Liver (tissue), 9 donors: ENCODE measurements around the gene NHLRC2. TPM values are rescaled to one million over a fixed set of nuclear protein-coding genes. Genes with fewer than 3 reads are reported as not detected.

Source experiments
- DNase-seq: peaks from one replicate; pipeline ENCODE4 v3.0.0-alpha.2; 2017; ENCODE audit warnings: low spot score
- H3K27ac ChIP-seq, 2 donors: one replicate each; pipeline ENCODE4 v1.7.0; 2013; ENCODE audit warnings: inconsistent platforms in 2 of 2, low read length in 2 of 2, control low read depth in 1 of 2, low read depth in 1 of 2, mild to moderate bottlenecking in 1 of 2
- H3K27me3 ChIP-seq, 4 donors: one replicate each; pipeline versions ENCODE4 v1.6.1 to v1.7.0; 2013; ENCODE audit warnings: low read length in 3 of 4, inconsistent platforms in 1 of 4, mild to moderate bottlenecking in 1 of 4, moderate library complexity in 1 of 4; ENCODE audit not compliant: control insufficient read depth in 4 of 4, insufficient read depth in 4 of 4
- H3K36me3 ChIP-seq, 4 donors: one replicate each; pipeline versions ENCODE4 v1.6.1 to v1.7.0; 2013; ENCODE audit warnings: low read length in 3 of 4, mild to moderate bottlenecking in 3 of 4, low read depth in 1 of 4, moderate library complexity in 1 of 4; ENCODE audit not compliant: control insufficient read depth in 4 of 4, insufficient read depth in 3 of 4
- H3K4me1 ChIP-seq, 4 donors: one replicate each; pipeline versions ENCODE4 v1.6.1 to v1.7.0; 2013; ENCODE audit warnings: low read length in 3 of 4, mild to moderate bottlenecking in 3 of 4, moderate library complexity in 1 of 4; ENCODE audit not compliant: control insufficient read depth in 4 of 4, insufficient read depth in 4 of 4
- H3K4me3 ChIP-seq, 3 donors: one replicate each; pipeline versions ENCODE4 v1.6.1 to v1.7.0; 2013; ENCODE audit warnings: low read length in 3 of 3, control low read depth in 1 of 3, low read depth in 1 of 3, mild to moderate bottlenecking in 1 of 3
- H3K9ac ChIP-seq, 2 donors: one replicate each; pipeline ENCODE4 v1.7.0; 2013; ENCODE audit warnings: low read length in 2 of 2, mild to moderate bottlenecking in 2 of 2, moderate library complexity in 2 of 2, control low read depth in 1 of 2, low read depth in 1 of 2
- H3K9me3 ChIP-seq, 4 donors: one replicate each; pipeline versions ENCODE4 v1.6.1 to v1.7.0; 2013; ENCODE audit warnings: low read length in 3 of 4; ENCODE audit not compliant: control insufficient read depth in 4 of 4
- EGR1 ChIP-seq, 2 donors: IDR thresholded peaks; 2 replicates each; pipeline ENCODE4 v1.6.1; 2016 to 2018; ENCODE audit warnings: antibody characterized with exemption in 2 of 2, low read depth in 2 of 2
- FOXA1 ChIP-seq: IDR thresholded peaks from 2 replicates; pipeline ENCODE4 v1.6.1; 2016; ENCODE audit warnings: antibody characterized with exemption
- FOXA2 ChIP-seq: IDR thresholded peaks from 2 replicates; pipeline ENCODE4 v1.6.1; 2016; ENCODE audit warnings: antibody characterized with exemption
- GABPA ChIP-seq, 2 donors: IDR thresholded peaks in 1 of 2; conservative IDR thresholded peaks in 1 of 2; 2 replicates each; pipeline ENCODE4 v1.6.1; 2016; ENCODE audit warnings: antibody characterized with exemption in 2 of 2, mild to moderate bottlenecking in 1 of 2, moderate library complexity in 1 of 2
- HNF4A ChIP-seq, 2 donors: conservative IDR thresholded peaks; 2 replicates each; pipeline ENCODE4 v1.6.1; 2016; ENCODE audit warnings: antibody characterized with exemption in 2 of 2, mild to moderate bottlenecking in 2 of 2
- HNF4G ChIP-seq: IDR thresholded peaks from 2 replicates; pipeline ENCODE4 v1.6.1; 2016; ENCODE audit warnings: antibody characterized with exemption
- JUND ChIP-seq, 2 donors: IDR thresholded peaks; 2 replicates each; pipeline ENCODE4 v1.6.1; 2016; ENCODE audit warnings: antibody characterized with exemption in 2 of 2
- NR2F2 ChIP-seq: IDR thresholded peaks from 2 replicates; pipeline ENCODE4 v1.6.1; 2016; ENCODE audit warnings: antibody characterized with exemption
- RAD21 ChIP-seq, 2 donors: IDR thresholded peaks; 2 replicates each; pipeline ENCODE4 v1.6.1; 2016; ENCODE audit warnings: antibody characterized with exemption in 2 of 2, mild to moderate bottlenecking in 2 of 2
- RXRA ChIP-seq, 2 donors: IDR thresholded peaks; 2 replicates each; pipeline ENCODE4 v1.6.1; 2017 to 2018; ENCODE audit warnings: antibody characterized with exemption in 2 of 2, mild to moderate bottlenecking in 1 of 2
- SP1 ChIP-seq: IDR thresholded peaks from 2 replicates; pipeline ENCODE4 v1.6.1; 2018; ENCODE audit warnings: antibody characterized with exemption, mild to moderate bottlenecking
- TAF1 ChIP-seq: conservative IDR thresholded peaks from 2 replicates; pipeline ENCODE4 v1.6.1; 2016; ENCODE audit warnings: antibody characterized with exemption, mild to moderate bottlenecking
- YY1 ChIP-seq: IDR thresholded peaks from 2 replicates; pipeline ENCODE4 v1.6.1; 2016; ENCODE audit warnings: antibody characterized with exemption, mild to moderate bottlenecking
- WGBS: extraction: QIAGEN DNeasy Blood & Tissue Kit; methylation state at CpG from one replicate; pipeline ENCODE4 v1.1.7; 2013; 5-methylcytosine and 5-hydroxymethylcytosine counted together
- polyA plus RNA-seq, 2 donors: library from polyadenylated mRNA; stranded (reverse) in 1 of 2; unstranded in 1 of 2; fragments of 200-250 nt in 1 of 2; fragments of >200 nt in 1 of 2; fragmentation: Nextera tagmentation in 1 of 2; extraction: Ambion mirVana in 1 of 2; gene quantifications; one replicate each; pipeline versions ENCODE4 v1.2.1 to v1.2.3, GENCODE V29; 2013 to 2015
- total RNA-seq, 2 donors: library from RNA; depleted of rRNA; stranded (reverse); fragments of >200 nt; gene quantifications; one replicate each; pipeline ENCODE4 v1.2.3, GENCODE V29; 2014
- TF ChIP-seq, protein P1 (sequence below): IDR thresholded peaks from 2 replicates; pipeline ENCODE4 v1.6.1; 2016; ENCODE audit warnings: antibody characterized with exemption
- TF ChIP-seq, protein P2 (sequence below): IDR thresholded peaks from 2 replicates; pipeline ENCODE4 v1.6.1; 2016; ENCODE audit warnings: antibody characterized with exemption, mild to moderate bottlenecking
- TF ChIP-seq, protein P3 (sequence below): IDR thresholded peaks from 2 replicates; pipeline ENCODE4 v1.6.1; 2016; ENCODE audit warnings: antibody characterized with exemption
- TF ChIP-seq, protein P4 (sequence below): fragments of 150-350 bp; IDR thresholded peaks from 2 replicates; pipeline ENCODE4 v1.5.1; 2017; ENCODE audit warnings: improper control_type of control experiment, low read depth, low read length; ENCODE audit not compliant: missing input control
- TF ChIP-seq, protein P5 (sequence below): IDR thresholded peaks from 2 replicates; pipeline ENCODE4 v1.6.1; 2016; ENCODE audit warnings: antibody characterized with exemption
- donor health status: healthy.
- donor health status: healthy.
- donor health status: healthy.
- donor health status: healthy.
- donor health status: healthy.

The NHLRC2 gene
- total and polyA plus RNA-seq, 4 donors, result 2.3 to 14.2 (median 7.4) TPM

DNA sequence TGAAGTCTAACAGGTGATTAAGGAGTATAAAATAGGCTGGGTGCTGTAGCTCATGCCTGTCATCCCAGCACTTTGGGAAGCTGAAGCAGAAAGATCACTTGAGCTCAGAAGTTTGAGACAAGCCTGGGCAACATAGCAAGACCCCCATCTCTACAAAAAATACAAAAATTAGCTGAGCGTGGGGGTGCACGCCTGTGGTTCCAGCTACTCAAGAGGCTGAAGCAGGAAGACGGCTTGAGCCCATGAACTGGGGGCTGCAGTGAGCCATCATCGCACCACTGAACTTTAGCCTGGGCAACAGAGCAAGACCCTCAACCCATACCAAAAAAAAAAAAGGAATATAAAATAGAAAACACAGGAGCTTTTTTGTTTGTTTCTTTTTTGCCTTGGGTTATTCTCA is 48.0 kb upstream of the NHLRC2 start:
- no peak for TF ChIP-seq GABPA (IDR thresholded peaks at IDR 0.05 in 1 of 2, conservative IDR thresholded peaks at IDR 0.05 in 1 of 2)
- TF ChIP-seq EGR1 (IDR thresholded peaks at IDR 0.05; ENCODE audit: low read depth in 2 of 2), result no peak
- TF ChIP-seq RXRA (IDR thresholded peaks at IDR 0.05), result no peak
- TF ChIP-seq, protein P1, sequence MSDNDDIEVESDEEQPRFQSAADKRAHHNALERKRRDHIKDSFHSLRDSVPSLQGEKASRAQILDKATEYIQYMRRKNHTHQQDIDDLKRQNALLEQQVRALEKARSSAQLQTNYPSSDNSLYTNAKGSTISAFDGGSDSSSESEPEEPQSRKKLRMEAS, result no peak
- no peak for TF ChIP-seq SP1
- TF ChIP-seq HNF4G, result no peak
- TF ChIP-seq NR2F2, result no peak
- no peak for TF ChIP-seq RAD21 (IDR thresholded peaks at IDR 0.05)
- TF ChIP-seq, protein P2, sequence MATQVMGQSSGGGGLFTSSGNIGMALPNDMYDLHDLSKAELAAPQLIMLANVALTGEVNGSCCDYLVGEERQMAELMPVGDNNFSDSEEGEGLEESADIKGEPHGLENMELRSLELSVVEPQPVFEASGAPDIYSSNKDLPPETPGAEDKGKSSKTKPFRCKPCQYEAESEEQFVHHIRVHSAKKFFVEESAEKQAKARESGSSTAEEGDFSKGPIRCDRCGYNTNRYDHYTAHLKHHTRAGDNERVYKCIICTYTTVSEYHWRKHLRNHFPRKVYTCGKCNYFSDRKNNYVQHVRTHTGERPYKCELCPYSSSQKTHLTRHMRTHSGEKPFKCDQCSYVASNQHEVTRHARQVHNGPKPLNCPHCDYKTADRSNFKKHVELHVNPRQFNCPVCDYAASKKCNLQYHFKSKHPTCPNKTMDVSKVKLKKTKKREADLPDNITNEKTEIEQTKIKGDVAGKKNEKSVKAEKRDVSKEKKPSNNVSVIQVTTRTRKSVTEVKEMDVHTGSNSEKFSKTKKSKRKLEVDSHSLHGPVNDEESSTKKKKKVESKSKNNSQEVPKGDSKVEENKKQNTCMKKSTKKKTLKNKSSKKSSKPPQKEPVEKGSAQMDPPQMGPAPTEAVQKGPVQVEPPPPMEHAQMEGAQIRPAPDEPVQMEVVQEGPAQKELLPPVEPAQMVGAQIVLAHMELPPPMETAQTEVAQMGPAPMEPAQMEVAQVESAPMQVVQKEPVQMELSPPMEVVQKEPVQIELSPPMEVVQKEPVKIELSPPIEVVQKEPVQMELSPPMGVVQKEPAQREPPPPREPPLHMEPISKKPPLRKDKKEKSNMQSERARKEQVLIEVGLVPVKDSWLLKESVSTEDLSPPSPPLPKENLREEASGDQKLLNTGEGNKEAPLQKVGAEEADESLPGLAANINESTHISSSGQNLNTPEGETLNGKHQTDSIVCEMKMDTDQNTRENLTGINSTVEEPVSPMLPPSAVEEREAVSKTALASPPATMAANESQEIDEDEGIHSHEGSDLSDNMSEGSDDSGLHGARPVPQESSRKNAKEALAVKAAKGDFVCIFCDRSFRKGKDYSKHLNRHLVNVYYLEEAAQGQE, result no peak
- TF ChIP-seq YY1, result no peak
- TF ChIP-seq HNF4A (conservative IDR thresholded peaks at IDR 0.05), result no peak
- TF ChIP-seq TAF1, result no peak
- no peak for TF ChIP-seq FOXA2
- no peak for TF ChIP-seq JUND (IDR thresholded peaks at IDR 0.05)
- TF ChIP-seq, protein P3, sequence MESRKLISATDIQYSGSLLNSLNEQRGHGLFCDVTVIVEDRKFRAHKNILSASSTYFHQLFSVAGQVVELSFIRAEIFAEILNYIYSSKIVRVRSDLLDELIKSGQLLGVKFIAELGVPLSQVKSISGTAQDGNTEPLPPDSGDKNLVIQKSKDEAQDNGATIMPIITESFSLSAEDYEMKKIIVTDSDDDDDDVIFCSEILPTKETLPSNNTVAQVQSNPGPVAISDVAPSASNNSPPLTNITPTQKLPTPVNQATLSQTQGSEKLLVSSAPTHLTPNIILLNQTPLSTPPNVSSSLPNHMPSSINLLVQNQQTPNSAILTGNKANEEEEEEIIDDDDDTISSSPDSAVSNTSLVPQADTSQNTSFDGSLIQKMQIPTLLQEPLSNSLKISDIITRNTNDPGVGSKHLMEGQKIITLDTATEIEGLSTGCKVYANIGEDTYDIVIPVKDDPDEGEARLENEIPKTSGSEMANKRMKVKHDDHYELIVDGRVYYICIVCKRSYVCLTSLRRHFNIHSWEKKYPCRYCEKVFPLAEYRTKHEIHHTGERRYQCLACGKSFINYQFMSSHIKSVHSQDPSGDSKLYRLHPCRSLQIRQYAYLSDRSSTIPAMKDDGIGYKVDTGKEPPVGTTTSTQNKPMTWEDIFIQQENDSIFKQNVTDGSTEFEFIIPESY, result no peak
- TF ChIP-seq, protein P4, sequence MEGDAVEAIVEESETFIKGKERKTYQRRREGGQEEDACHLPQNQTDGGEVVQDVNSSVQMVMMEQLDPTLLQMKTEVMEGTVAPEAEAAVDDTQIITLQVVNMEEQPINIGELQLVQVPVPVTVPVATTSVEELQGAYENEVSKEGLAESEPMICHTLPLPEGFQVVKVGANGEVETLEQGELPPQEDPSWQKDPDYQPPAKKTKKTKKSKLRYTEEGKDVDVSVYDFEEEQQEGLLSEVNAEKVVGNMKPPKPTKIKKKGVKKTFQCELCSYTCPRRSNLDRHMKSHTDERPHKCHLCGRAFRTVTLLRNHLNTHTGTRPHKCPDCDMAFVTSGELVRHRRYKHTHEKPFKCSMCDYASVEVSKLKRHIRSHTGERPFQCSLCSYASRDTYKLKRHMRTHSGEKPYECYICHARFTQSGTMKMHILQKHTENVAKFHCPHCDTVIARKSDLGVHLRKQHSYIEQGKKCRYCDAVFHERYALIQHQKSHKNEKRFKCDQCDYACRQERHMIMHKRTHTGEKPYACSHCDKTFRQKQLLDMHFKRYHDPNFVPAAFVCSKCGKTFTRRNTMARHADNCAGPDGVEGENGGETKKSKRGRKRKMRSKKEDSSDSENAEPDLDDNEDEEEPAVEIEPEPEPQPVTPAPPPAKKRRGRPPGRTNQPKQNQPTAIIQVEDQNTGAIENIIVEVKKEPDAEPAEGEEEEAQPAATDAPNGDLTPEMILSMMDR, result no peak
- no peak for TF ChIP-seq FOXA1
- TF ChIP-seq, protein P5, sequence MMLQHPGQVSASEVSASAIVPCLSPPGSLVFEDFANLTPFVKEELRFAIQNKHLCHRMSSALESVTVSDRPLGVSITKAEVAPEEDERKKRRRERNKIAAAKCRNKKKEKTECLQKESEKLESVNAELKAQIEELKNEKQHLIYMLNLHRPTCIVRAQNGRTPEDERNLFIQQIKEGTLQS, result no peak
- WGBS, result 97% methylated on average over 4 of the region's 4 CpGs
- H3K36me3 ChIP-seq, result no peaks in the 10 kb centered on the region
- no peaks in the 10 kb centered on the region for H3K4me1 ChIP-seq
- no peak overlapping the region for H3K27ac ChIP-seq
- no peak overlapping the region for H3K4me3 ChIP-seq
- no peaks in the 10 kb centered on the region for H3K9me3 ChIP-seq
- peaks cover 0 to 2% (median 0%) of the 10 kb centered on the region in 4 donors for H3K27me3 ChIP-seq
- no peak for DNase-seq
- no peak overlapping the region for H3K9ac ChIP-seq
